ENCODE data around the gene ARHGDIA. TPM values are rescaled to one million over a fixed set of nuclear protein-coding genes. Genes with fewer than 3 reads are reported as not detected.

ARHGDIA gene
- total RNA-seq, 2 experiments from 2014 or later: 355 to 389 TPM

GRCh38 chr17:81828656-81829055 lies 42.5 kb downstream of the ARHGDIA start:
- no peaks in the 10 kb centered on the region for H3K27me3 Mint-ChIP-seq (ENCODE audit: low read depth)
- H3K9me3 Mint-ChIP-seq: no peaks in the 10 kb centered on the region
- no peak overlapping the region for H3K4me3 Mint-ChIP-seq
- intact Hi-C loops (cut with micrococcal nuclease): no loop called here
- CTCF ChIA-PET: no interaction called here
- DNase-seq: no peak
- H3K4me1 Mint-ChIP-seq (ENCODE audit: low read depth): peaks cover 20% of the 10 kb centered on the region
- peaks cover 3% of the 10 kb centered on the region for H3K36me3 Mint-ChIP-seq (ENCODE audit: low read depth)
- H3K27ac Mint-ChIP-seq: no peak overlapping the region

- Mint-ChIP-seq H3K4me3 (no peak overlapping the region), H3K27ac (no peak overlapping the region), H3K27me3 (ENCODE audit: low read depth) (no peaks in the 10 kb centered on the region), H3K4me1 (ENCODE audit: low read depth) (peaks cover 5% of the 10 kb centered on the region), H3K36me3 (ENCODE audit: low read depth) (peaks cover 4% of the 10 kb centered on the region), H3K9me3 (no peaks in the 10 kb centered on the region)
- no peak for DNase-seq
- CTCF ChIA-PET: no interaction called here
- intact Hi-C loops (cut with micrococcal nuclease): no loop called here
Observed at GRCh38 chr17:81825841-81826466, 45.2 kb downstream of the ARHGDIA start.

GRCh38 chr17:81824595-81824994 lies 46.5 kb downstream of the ARHGDIA start:
- intact Hi-C loops (cut with micrococcal nuclease): no loop called here
- H3K9me3 Mint-ChIP-seq: no peaks in the 10 kb centered on the region
- no peak overlapping the region for H3K27ac Mint-ChIP-seq
- no peaks in the 10 kb centered on the region for H3K27me3 Mint-ChIP-seq (ENCODE audit: low read depth)
- CTCF ChIA-PET: no interaction called here
- no peak for DNase-seq
- peaks cover 4% of the 10 kb centered on the region for H3K36me3 Mint-ChIP-seq (ENCODE audit: low read depth)
- peaks cover 5% of the 10 kb centered on the region for H3K4me1 Mint-ChIP-seq (ENCODE audit: low read depth)
- no peak overlapping the region for H3K4me3 Mint-ChIP-seq

GRCh38 chr17:81823820-81824550 lies 47.2 kb downstream of the ARHGDIA start:
- CTCF ChIA-PET: no interaction called here
- peaks cover 5% of the 10 kb centered on the region for H3K4me1 Mint-ChIP-seq (ENCODE audit: low read depth)
- peaks cover 4% of the 10 kb centered on the region for H3K36me3 Mint-ChIP-seq (ENCODE audit: low read depth)
- intact Hi-C loops (cut with micrococcal nuclease): no loop called here
- no peaks in the 10 kb centered on the region for H3K27me3 Mint-ChIP-seq (ENCODE audit: low read depth)
- no peak overlapping the region for H3K27ac Mint-ChIP-seq
- no peak for DNase-seq
- H3K9me3 Mint-ChIP-seq: no peaks in the 10 kb centered on the region
- H3K4me3 Mint-ChIP-seq: no peak overlapping the region

DNA sequence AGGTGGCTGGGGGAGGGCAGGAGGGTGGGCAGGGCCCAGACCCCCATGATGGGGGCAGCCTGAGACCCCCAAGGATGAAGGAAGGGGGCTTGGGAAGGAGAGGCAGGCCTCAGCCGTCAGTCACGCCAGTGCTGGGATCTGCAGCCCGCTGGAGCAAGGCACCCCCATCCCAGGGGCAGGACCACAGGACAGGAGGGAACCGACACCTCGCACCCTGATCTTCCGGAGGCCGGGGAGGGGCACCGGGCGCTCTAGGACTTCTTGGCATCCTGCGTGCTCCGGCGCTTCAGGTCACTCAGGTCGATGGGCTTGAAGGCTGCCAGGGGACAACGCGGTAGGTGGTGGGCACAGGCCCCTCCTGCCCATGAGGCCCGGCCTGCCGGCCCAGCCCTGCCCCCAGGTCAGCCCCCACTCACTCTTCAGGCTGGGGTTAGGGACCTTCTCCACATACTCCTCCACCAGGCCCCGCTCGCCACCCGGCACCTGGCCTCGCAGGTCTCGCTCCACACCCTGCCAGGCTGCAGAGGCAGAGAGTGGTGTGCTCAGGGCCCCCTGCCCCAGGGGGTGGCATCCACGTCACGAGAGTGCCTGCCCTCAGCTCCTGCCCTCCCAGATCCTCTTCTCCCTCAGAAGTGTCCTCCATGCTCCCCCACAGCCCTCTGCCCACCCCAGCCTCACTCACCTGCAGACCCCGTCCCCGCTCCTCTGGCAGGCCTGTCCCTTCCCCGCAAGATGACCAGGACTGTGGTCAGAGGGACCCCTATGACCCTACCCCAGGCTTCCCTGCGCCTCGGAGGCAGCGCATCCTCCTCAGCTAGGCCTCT lies 47.9 kb downstream of the ARHGDIA start:
- H3K27ac Mint-ChIP-seq: no peak overlapping the region

DNA sequence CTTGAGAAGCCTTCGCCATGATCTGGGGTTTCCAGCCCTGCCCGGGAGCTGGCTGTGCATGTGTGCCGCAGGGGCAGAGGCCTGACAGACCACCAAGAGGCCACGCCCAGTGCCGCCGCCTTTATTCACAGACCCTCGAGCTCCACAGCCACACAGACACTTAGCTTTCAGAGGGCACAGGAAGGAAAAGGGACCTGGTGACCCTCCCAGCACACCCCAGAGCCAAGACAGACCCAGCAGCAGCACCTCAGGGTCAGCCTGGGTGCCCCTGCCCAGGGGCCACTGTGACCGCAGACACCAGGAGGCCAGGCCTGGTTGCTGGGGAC lies 48.9 kb downstream of the ARHGDIA start:
- Mint-ChIP-seq H3K27me3 (ENCODE audit: low read depth) (peaks cover 5% of the 10 kb centered on the region), H3K36me3 (ENCODE audit: low read depth) (peaks cover 4% of the 10 kb centered on the region), H3K4me1 (ENCODE audit: low read depth) (peaks cover 3% of the 10 kb centered on the region), H3K4me3 (no peak overlapping the region), H3K27ac (no peak overlapping the region), H3K9me3 (no peaks in the 10 kb centered on the region)
- no peak for DNase-seq
- intact Hi-C loops (cut with micrococcal nuclease): no loop called here
- CTCF ChIA-PET: interaction anchor here (1.5 kb wide), 1 partner anchor 10 kb away, joined by 3 read pairs; no protein-coding TSS in a partner anchor

More for the DNA sequence above, 47.9 kb downstream of the ARHGDIA start:
- Mint-ChIP-seq H3K27me3 (ENCODE audit: low read depth) (peaks cover 2% of the 10 kb centered on the region), H3K36me3 (ENCODE audit: low read depth) (peaks cover 4% of the 10 kb centered on the region), H3K4me3 (no peak overlapping the region), H3K4me1 (ENCODE audit: low read depth) (peaks cover 3% of the 10 kb centered on the region), H3K9me3 (no peaks in the 10 kb centered on the region)
- CTCF ChIA-PET: interaction anchor here (1.5 kb wide), 1 partner anchor 9 kb away, joined by 3 read pairs; no protein-coding TSS in a partner anchor
- intact Hi-C loops (cut with micrococcal nuclease): no loop called here
- DNase-seq: no peak

DNA sequence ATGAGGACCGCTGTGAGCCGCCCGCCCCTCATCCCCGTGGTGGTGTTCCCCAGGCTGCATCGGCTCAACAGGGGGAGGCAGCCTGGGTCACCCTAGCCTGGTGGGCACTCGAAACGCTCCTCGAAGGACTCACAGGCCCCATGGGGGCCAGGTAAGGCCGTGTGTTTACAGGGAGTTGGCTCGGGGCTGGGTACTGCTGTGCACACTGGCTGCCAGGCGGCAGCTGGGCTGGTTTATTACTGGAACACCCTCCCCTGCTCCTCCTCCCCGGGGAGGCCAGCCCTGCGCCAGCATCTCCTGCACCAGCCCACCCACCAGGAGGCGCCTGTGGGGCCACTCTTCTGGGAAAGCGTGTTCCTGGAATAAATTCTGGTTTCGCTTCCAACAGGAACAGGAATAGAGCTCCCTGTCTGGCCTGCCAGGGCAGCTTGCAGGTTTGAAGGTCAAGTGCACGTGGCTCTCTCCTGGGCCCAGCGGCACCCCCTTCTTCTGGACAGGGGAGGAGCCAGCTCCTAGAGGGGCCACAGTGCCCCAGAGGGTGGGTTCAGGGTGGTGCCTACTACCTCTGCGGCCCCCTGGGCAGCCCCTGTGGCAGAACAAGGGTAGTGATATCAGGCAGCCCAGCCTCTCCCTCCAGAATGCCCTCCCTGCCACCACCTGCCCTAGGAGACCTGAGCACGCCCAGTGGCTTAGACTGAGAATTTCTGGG lies 49.4 kb downstream of the ARHGDIA start:
- intact Hi-C loops (cut with micrococcal nuclease): no loop called here
- H3K4me1 Mint-ChIP-seq (ENCODE audit: low read depth): peaks cover 3% of the 10 kb centered on the region
- no peak overlapping the region for H3K4me3 Mint-ChIP-seq
- DNase-seq: no peak
- H3K9me3 Mint-ChIP-seq: no peaks in the 10 kb centered on the region
- no peak overlapping the region for H3K27ac Mint-ChIP-seq
- CTCF ChIA-PET: interaction anchor here (1.5 kb wide), 1 partner anchor 11 kb away, joined by 3 read pairs; no protein-coding TSS in a partner anchor
- peaks cover 5% of the 10 kb centered on the region for H3K27me3 Mint-ChIP-seq (ENCODE audit: low read depth)
- peaks cover 4% of the 10 kb centered on the region for H3K36me3 Mint-ChIP-seq (ENCODE audit: low read depth)

DNA sequence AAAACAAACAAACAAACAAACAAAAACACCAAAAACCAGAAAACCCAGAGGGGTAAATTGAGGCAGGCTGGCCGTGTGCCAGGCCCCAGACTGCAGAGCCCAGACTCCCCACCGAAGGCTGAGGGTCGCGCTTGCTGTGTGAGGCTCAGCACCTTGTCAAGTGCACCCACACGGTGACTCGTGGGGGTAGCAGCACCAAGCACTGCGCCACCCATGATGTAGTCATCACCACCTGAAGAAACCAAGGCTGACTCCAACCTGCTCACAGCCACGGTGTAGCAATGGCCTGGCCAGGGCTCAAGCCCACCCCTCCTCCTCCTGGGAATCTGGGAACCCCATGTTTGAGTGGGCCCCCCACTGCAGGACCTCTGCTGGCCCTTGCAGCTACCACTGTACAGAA lies 50.0 kb downstream of the ARHGDIA start:
- intact Hi-C loops (cut with micrococcal nuclease): no loop called here
- H3K4me3 Mint-ChIP-seq: no peak overlapping the region
- DNase-seq: no peak
- peaks cover 5% of the 10 kb centered on the region for H3K27me3 Mint-ChIP-seq (ENCODE audit: low read depth)
- H3K27ac Mint-ChIP-seq: no peak overlapping the region
- H3K4me1 Mint-ChIP-seq (ENCODE audit: low read depth): peaks cover 3% of the 10 kb centered on the region
- CTCF ChIA-PET: interaction anchor here (1.5 kb wide), 1 partner anchor 11 kb away, joined by 3 read pairs; no protein-coding TSS in a partner anchor
- no peaks in the 10 kb centered on the region for H3K9me3 Mint-ChIP-seq
- peaks cover 4% of the 10 kb centered on the region for H3K36me3 Mint-ChIP-seq (ENCODE audit: low read depth)

- intact Hi-C loops (cut with micrococcal nuclease): no loop called here
- Mint-ChIP-seq H3K4me1 (ENCODE audit: low read depth) (no peaks in the 10 kb centered on the region), H3K4me3 (no peak overlapping the region), H3K9me3 (no peaks in the 10 kb centered on the region), H3K27ac (no peak overlapping the region), H3K36me3 (ENCODE audit: low read depth) (peaks cover 4% of the 10 kb centered on the region), H3K27me3 (ENCODE audit: low read depth) (peaks cover 5% of the 10 kb centered on the region)
- CTCF ChIA-PET: no interaction called here
- no peak for DNase-seq
Observed at GRCh38 chr17:81819708-81820107, 51.4 kb downstream of the ARHGDIA start.

DNA sequence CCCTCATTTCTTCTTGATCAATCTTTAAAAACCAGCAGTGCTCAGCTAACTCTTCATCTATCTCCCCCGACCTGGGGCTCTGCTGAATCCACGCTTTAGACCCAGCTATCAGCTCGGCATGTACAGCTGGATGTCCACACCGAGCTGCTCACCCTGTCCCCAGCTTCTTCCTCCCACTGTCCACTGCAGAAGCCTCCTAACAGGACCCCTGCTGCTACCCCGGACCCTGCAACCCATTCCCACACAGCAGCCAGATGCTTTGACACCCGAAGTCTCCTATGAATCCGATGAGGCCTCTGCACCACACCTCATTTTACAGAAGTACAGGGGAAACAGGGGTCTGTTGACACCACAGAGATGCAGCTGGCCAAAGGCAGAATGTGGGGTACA lies 53.4 kb downstream of the ARHGDIA start:
- H3K27me3 Mint-ChIP-seq (ENCODE audit: low read depth): peaks cover 5% of the 10 kb centered on the region
- DNase-seq: no peak
- H3K27ac Mint-ChIP-seq: no peak overlapping the region
- H3K36me3 Mint-ChIP-seq (ENCODE audit: low read depth): peaks cover 4% of the 10 kb centered on the region
- no peaks in the 10 kb centered on the region for H3K9me3 Mint-ChIP-seq
- no peaks in the 10 kb centered on the region for H3K4me1 Mint-ChIP-seq (ENCODE audit: low read depth)
- intact Hi-C loops (cut with micrococcal nuclease): no loop called here
- CTCF ChIA-PET: no interaction called here
- no peak overlapping the region for H3K4me3 Mint-ChIP-seq

All from activated naive CD4-positive, alpha-beta T cell treated with anti-CD3 and anti-CD28 coated beads for 36 hours (primary cell).